Natural killer cell (primary cell): ENCODE results near the gene KCP. TPM values are rescaled to one million over a fixed set of nuclear protein-coding genes. Genes with fewer than 3 reads are reported as not detected.

Experiments
- ATAC-seq, 3 donors: fragments of 150-1000 bp in 2 of 3; fragments of 200-7000 bp in 1 of 3; cut with Tn5 transposase; 1 replicate in 1 of 3; 2 replicates in 2 of 3; pipeline ENCODE4 v1.10.0; 2021; ENCODE audit warnings: mild to moderate bottlenecking in 2 of 3, moderate library complexity in 2 of 3
- DNase-seq, 2 donors: peaks; one replicate each; pipeline versions ENCODE4 v3.0.0 to v3.0.0-alpha.2; 2013 to 2021; ENCODE audit warnings: mixed read lengths in 1 of 2
- H3K27ac ChIP-seq: one replicate; pipeline ENCODE4 v1.5.1; 2013; ENCODE audit warnings: mild to moderate bottlenecking, low read length
- H3K27me3 ChIP-seq: one replicate; pipeline ENCODE4 v1.6.1; 2013; ENCODE audit warnings: low read length; ENCODE audit not compliant: control insufficient read depth, insufficient read depth
- H3K36me3 ChIP-seq: one replicate; pipeline ENCODE4 v1.6.1; 2013; ENCODE audit warnings: low read length; ENCODE audit not compliant: control insufficient read depth, insufficient read depth
- H3K4me1 ChIP-seq: one replicate; pipeline ENCODE4 v1.6.1; 2013; ENCODE audit warnings: low read length; ENCODE audit not compliant: control insufficient read depth, insufficient read depth
- H3K4me3 ChIP-seq: one replicate; pipeline ENCODE4 v1.5.1; 2013; ENCODE audit warnings: low read length
- H3K9me3 ChIP-seq: one replicate; pipeline ENCODE4 v1.6.1; 2013; ENCODE audit warnings: low read length; ENCODE audit not compliant: control insufficient read depth, insufficient read depth
- H3K27ac Mint-ChIP-seq, 2 donors: one replicate each; pipeline ENCODE4 v1.8.0; 2022; ENCODE audit warnings: mild to moderate bottlenecking in 2 of 2, mixed read lengths in 2 of 2, moderate library complexity in 1 of 2
- H3K27me3 Mint-ChIP-seq, 2 donors: one replicate each; pipeline ENCODE4 v1.8.0; 2022; ENCODE audit warnings: low read depth in 2 of 2, mixed read lengths in 2 of 2
- H3K36me3 Mint-ChIP-seq: one replicate; pipeline ENCODE4 v1.8.0; 2022; ENCODE audit warnings: mixed read lengths
- H3K4me1 Mint-ChIP-seq, 2 donors: one replicate each; pipeline ENCODE4 v1.8.0; 2022; ENCODE audit warnings: mixed read lengths in 2 of 2
- H3K4me3 Mint-ChIP-seq: one replicate; pipeline ENCODE4 v1.8.0; 2022; ENCODE audit warnings: mild to moderate bottlenecking, moderate library complexity, mixed read lengths
- H3K9me3 Mint-ChIP-seq, 2 donors: one replicate each; pipeline ENCODE4 v1.8.0; 2022; ENCODE audit warnings: mixed read lengths in 2 of 2
- WGBS: methylation state at CpG from one replicate; pipeline ENCODE4 v1.1.7; 2013; ENCODE audit warnings: missing lambda C conversion rate; ENCODE audit not compliant: insufficient coverage; 5-methylcytosine and 5-hydroxymethylcytosine counted together
- intact Hi-C: fragments of 100-400 bp; cut with micrococcal nuclease; formaldehyde crosslinking; loops from one replicate; pipeline ENCODE4 v1.14.2; 2022
- total RNA-seq, 4 donors: library from RNA; stranded (reverse); fragments of 120-200 nt in 1 of 4; gene quantifications; one replicate each; pipeline versions ENCODE4 v1.2.3 to v1.2.4, GENCODE V29; 2013 to 2022
- TF ChIP-seq, protein P1 (sequence below): fragments of 200-600 bp; IDR thresholded peaks from one replicate; pipeline ENCODE4 v1.8.0; 2022; ENCODE audit warnings: antibody characterized with exemption

Gene KCP
- total RNA-seq, 3 donors from 2014 or later (not counting 1 experiment from before 2014, with no cell fraction given), result 0.49 to 0.95 TPM; not detected in 1

DNA sequence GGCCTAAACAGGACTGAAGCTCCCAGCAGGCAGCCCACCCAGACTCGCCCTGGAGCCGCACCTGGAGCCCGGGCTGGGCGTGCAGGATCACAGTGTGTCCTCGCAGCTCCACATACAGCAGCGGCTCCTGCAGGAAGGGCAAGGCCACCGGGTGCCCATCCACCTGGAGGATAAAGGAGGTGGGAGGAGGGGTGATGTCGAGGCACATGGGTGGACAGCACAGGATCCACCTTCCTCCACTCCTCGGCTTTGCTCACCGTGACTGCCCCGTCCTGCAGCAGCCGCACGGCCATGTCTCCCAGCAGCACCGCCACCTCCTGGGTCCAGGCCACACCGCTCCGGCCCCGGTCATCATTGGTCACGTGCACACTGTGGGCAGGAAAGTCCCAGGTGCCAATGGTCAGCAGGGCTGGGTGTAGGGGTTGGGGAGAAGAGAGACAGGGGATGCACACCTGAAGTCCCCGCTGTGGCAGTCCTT lies 31.0 kb downstream of the KCP start:
- Histone ChIP-seq H3K36me3 (no peaks in the 10 kb centered on the region), H3K4me3 (no peak overlapping the region), H3K27ac (no peak overlapping the region), H3K27me3 (no peaks in the 10 kb centered on the region), H3K4me1 (no peaks in the 10 kb centered on the region), H3K9me3 (no peaks in the 10 kb centered on the region)
- Mint-ChIP-seq H3K36me3 (no peaks in the 10 kb centered on the region), H3K4me3 (no peak overlapping the region), H3K27me3 (no peaks in the 10 kb centered on the region), H3K27ac (no peak overlapping the region), H3K4me1 (no peaks in the 10 kb centered on the region), H3K9me3 (no peaks in the 10 kb centered on the region)
- TF ChIP-seq, protein P1, sequence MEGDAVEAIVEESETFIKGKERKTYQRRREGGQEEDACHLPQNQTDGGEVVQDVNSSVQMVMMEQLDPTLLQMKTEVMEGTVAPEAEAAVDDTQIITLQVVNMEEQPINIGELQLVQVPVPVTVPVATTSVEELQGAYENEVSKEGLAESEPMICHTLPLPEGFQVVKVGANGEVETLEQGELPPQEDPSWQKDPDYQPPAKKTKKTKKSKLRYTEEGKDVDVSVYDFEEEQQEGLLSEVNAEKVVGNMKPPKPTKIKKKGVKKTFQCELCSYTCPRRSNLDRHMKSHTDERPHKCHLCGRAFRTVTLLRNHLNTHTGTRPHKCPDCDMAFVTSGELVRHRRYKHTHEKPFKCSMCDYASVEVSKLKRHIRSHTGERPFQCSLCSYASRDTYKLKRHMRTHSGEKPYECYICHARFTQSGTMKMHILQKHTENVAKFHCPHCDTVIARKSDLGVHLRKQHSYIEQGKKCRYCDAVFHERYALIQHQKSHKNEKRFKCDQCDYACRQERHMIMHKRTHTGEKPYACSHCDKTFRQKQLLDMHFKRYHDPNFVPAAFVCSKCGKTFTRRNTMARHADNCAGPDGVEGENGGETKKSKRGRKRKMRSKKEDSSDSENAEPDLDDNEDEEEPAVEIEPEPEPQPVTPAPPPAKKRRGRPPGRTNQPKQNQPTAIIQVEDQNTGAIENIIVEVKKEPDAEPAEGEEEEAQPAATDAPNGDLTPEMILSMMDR, result no peak
- ATAC-seq, result no peak
- intact Hi-C loops, result no loop called here
- 92% methylated on average over 19 of the region's 19 CpGs for WGBS
- DNase-seq, result no peak

DNA sequence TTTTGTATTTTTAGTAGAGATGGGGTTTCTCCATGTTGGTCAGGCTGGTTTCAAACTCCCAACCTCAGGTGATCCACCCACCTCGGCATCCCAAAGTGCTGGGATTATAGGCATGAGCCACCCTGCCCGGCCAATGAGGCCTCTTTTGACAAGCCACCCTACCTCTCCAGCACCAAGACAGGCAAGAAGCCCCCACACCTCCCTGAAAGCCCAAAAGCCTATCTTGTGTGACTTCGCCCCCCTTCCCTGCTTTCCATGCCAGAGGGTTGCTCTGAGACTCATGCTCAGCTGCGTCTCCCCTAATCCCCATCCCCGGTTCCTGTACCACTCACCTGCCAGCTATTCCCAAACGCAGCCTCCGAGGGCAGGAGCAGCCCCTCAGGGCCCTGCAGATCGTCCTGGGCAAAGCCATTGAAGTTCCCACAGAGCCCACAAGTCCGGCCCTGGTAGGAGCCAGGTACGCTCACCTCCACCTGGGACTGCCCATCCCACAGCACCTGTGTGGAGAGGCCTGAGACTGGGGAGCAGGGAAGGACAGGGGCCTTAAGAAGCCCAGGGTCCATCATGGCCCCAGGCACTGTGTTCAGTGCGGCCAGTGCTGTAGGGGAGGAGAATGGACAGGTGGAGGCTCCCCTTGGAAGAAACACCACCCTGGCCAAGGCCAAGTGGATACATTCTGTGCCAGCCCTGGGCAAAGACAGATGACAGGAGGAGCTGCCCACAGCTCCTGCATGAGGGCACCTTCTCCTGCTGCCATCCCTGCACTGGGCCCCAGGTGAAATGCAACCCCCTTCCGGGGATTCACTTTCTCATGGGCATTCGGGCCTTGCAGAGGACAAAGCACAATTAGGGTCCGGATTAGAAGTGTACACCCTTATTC lies 32.0 kb downstream of the KCP start:
- Mint-ChIP-seq H3K27me3 (no peaks in the 10 kb centered on the region), H3K27ac (no peak overlapping the region), H3K9me3 (no peaks in the 10 kb centered on the region), H3K4me1 (no peaks in the 10 kb centered on the region), H3K4me3 (no peak overlapping the region), H3K36me3 (no peaks in the 10 kb centered on the region)
- no peak for ATAC-seq
- H3K9me3 ChIP-seq, result no peaks in the 10 kb centered on the region
- no peaks in the 10 kb centered on the region for H3K4me1 ChIP-seq
- no peaks in the 10 kb centered on the region for H3K36me3 ChIP-seq
- intact Hi-C loops, result no loop called here
- no peaks in the 10 kb centered on the region for H3K27me3 ChIP-seq
- no peak overlapping the region for H3K27ac ChIP-seq
- TF ChIP-seq, protein P1, result no peak
- H3K4me3 ChIP-seq, result no peak overlapping the region
- no peak for DNase-seq
- WGBS, result 89% methylated on average over 14 of the region's 14 CpGs

DNA sequence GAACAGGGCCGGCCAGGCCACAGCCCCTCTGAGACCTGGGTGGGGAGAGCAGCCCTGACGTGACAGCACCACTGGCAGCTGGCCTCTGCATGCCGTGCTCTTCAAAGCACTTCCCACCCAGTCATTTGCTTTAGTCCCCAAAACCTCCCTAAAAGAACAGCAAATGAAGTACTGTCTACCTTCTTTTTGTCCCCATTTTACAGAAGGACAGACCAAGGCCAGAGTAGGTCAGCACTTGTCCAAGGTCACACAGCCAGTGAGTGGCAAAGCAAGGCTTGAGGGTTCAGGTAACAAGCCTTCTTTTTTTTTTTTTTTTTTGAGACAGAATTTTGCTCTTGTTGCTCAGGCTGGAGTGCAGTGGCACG lies 32.8 kb downstream of the KCP start:
- Histone ChIP-seq H3K9me3 (no peaks in the 10 kb centered on the region), H3K4me1 (no peaks in the 10 kb centered on the region), H3K36me3 (no peaks in the 10 kb centered on the region), H3K27ac (no peak overlapping the region), H3K4me3 (no peak overlapping the region), H3K27me3 (no peaks in the 10 kb centered on the region)
- Mint-ChIP-seq H3K27me3 (no peaks in the 10 kb centered on the region), H3K9me3 (no peaks in the 10 kb centered on the region), H3K4me3 (no peak overlapping the region), H3K4me1 (no peaks in the 10 kb centered on the region), H3K36me3 (no peaks in the 10 kb centered on the region), H3K27ac (no peak overlapping the region)
- ATAC-seq, result no peak
- TF ChIP-seq, protein P1, result no peak
- WGBS, result 77% methylated on average over 3 of the region's 4 CpGs
- no peak for DNase-seq
- intact Hi-C loops, result no loop called here
